Measurements from ENCODE around the gene SORCS2.

The SORCS2 gene

GRCh38 chr4:7192252-7193029 is at the start of gene SORCS2:
TSS of gene SORCS2 (plus strand) at chr4:7192538.
- Histone ChIP-seq H3K4me1 (ENCODE audit: insufficient read depth, low read length, severe bottlenecking) (no peaks in the 10 kb centered on the region), H3K9me2 (ENCODE audit: low read depth, low read length) (no peaks in the 10 kb centered on the region), H2AFZ (ENCODE audit: low read length) (no peak within 1 kb of the TSS), H3K36me3 (ENCODE audit: insufficient read depth, low read length) (no peaks in the 10 kb centered on the region), H4K20me1 (ENCODE audit: insufficient read depth, low read length) (no peaks in the 10 kb centered on the region), H3K27me3 (ENCODE audit: insufficient read depth, low read length) (no peaks in the 10 kb centered on the region), H3K4me2 (ENCODE audit: low read length) (no peak within 1 kb of the TSS), H3K79me2 (ENCODE audit: insufficient read depth, low read length) (no peaks in the 10 kb centered on the region), H3K9me3 (ENCODE audit: low read length) (no peaks in the 10 kb centered on the region), H3K4me3 (ENCODE audit: low read depth, low read length, poor library complexity, severe bottlenecking) (no peak within 1 kb of the TSS), H3F3A (ENCODE audit: insufficient read depth, low read length) (no peaks in the 10 kb centered on the region), H3K9ac (ENCODE audit: low read length) (no peak within 1 kb of the TSS), H3K27ac (ENCODE audit: low read depth, low read length, poor library complexity, severe bottlenecking) (no peak within 1 kb of the TSS)
- TF ChIP-seq EZH2 (IDR thresholded peaks at IDR 0.05; ENCODE audit: borderline replicate concordance, low read length): no peak
- TF ChIP-seq, protein P1, sequence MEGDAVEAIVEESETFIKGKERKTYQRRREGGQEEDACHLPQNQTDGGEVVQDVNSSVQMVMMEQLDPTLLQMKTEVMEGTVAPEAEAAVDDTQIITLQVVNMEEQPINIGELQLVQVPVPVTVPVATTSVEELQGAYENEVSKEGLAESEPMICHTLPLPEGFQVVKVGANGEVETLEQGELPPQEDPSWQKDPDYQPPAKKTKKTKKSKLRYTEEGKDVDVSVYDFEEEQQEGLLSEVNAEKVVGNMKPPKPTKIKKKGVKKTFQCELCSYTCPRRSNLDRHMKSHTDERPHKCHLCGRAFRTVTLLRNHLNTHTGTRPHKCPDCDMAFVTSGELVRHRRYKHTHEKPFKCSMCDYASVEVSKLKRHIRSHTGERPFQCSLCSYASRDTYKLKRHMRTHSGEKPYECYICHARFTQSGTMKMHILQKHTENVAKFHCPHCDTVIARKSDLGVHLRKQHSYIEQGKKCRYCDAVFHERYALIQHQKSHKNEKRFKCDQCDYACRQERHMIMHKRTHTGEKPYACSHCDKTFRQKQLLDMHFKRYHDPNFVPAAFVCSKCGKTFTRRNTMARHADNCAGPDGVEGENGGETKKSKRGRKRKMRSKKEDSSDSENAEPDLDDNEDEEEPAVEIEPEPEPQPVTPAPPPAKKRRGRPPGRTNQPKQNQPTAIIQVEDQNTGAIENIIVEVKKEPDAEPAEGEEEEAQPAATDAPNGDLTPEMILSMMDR (IDR thresholded peaks at IDR 0.05; ENCODE audit: low read length): no peak

- TF ChIP-seq EZH2 (IDR thresholded peaks at IDR 0.05; ENCODE audit: borderline replicate concordance, low read length): no peak
- TF ChIP-seq, protein P1 (IDR thresholded peaks at IDR 0.05; ENCODE audit: low read length): no peak
- H3K9me3 ChIP-seq (ENCODE audit: low read length): no peaks in the 10 kb centered on the region
- no peaks in the 10 kb centered on the region for H3K9me2 ChIP-seq (ENCODE audit: low read depth, low read length)
- H3K36me3 ChIP-seq (ENCODE audit: insufficient read depth, low read length): no peaks in the 10 kb centered on the region
- no peaks in the 10 kb centered on the region for H3K27me3 ChIP-seq (ENCODE audit: insufficient read depth, low read length)
- no peak overlapping the region for H3K9ac ChIP-seq (ENCODE audit: low read length)
- H2AFZ ChIP-seq (ENCODE audit: low read length): no peak overlapping the region
- no peak overlapping the region for H3K27ac ChIP-seq (ENCODE audit: low read depth, low read length, poor library complexity, severe bottlenecking)
- no peak overlapping the region for H3K4me2 ChIP-seq (ENCODE audit: low read length)
- no peaks in the 10 kb centered on the region for H3K79me2 ChIP-seq (ENCODE audit: insufficient read depth, low read length)
- no peak overlapping the region for H3K4me3 ChIP-seq (ENCODE audit: low read depth, low read length, poor library complexity, severe bottlenecking)
- H3F3A ChIP-seq (ENCODE audit: insufficient read depth, low read length): no peaks in the 10 kb centered on the region
- no peaks in the 10 kb centered on the region for H3K4me1 ChIP-seq (ENCODE audit: insufficient read depth, low read length, severe bottlenecking)
- no peaks in the 10 kb centered on the region for H4K20me1 ChIP-seq (ENCODE audit: insufficient read depth, low read length)
Observed at GRCh38 chr4:7144374-7145290, 47.7 kb upstream of the SORCS2 start.

DNA sequence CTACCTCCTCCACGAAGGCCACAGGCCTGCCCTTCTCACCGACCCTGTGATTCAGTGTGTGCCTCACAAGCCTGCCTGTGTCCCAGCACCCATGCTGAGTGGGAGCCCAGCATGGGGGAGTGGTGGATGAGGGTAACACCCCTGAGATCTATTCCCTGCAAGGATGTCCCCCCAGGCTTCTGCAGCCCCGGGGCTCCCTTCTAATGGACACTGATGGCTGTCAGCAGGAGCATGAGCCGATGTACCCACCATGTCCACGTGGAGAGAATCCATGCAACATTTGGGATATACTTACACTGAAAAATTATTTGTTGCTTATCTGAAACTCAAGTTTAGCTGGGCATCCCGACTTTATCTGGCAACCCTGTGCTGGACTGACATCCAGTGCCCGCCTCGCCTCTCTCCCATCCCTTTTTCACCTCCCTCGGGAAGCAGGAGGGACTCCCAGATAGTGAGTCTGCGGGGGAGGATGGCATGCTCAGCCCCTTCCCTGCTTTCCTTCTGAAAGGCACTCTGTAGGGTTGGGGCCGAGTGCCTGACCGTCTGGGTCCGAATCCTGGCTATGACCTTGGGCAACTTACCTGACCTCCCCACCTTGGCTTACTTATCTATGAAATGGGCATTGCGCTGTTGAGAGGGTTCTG is 46.9 kb upstream of the SORCS2 start:
- Histone ChIP-seq H3K4me2 (ENCODE audit: low read length) (no peak overlapping the region), H2AFZ (ENCODE audit: low read length) (no peak overlapping the region), H3K4me3 (ENCODE audit: low read depth, low read length, poor library complexity, severe bottlenecking) (no peak overlapping the region), H3K27me3 (ENCODE audit: insufficient read depth, low read length) (no peaks in the 10 kb centered on the region), H3K9ac (ENCODE audit: low read length) (no peak overlapping the region), H4K20me1 (ENCODE audit: insufficient read depth, low read length) (no peaks in the 10 kb centered on the region), H3K36me3 (ENCODE audit: insufficient read depth, low read length) (no peaks in the 10 kb centered on the region), H3K9me2 (ENCODE audit: low read depth, low read length) (no peaks in the 10 kb centered on the region), H3F3A (ENCODE audit: insufficient read depth, low read length) (no peaks in the 10 kb centered on the region), H3K4me1 (ENCODE audit: insufficient read depth, low read length, severe bottlenecking) (no peaks in the 10 kb centered on the region), H3K79me2 (ENCODE audit: insufficient read depth, low read length) (no peaks in the 10 kb centered on the region), H3K9me3 (ENCODE audit: low read length) (no peaks in the 10 kb centered on the region), H3K27ac (ENCODE audit: low read depth, low read length, poor library complexity, severe bottlenecking) (no peak overlapping the region)
- TF ChIP-seq, protein P1 (IDR thresholded peaks at IDR 0.05; ENCODE audit: low read length): no peak
- no peak for TF ChIP-seq EZH2 (IDR thresholded peaks at IDR 0.05; ENCODE audit: borderline replicate concordance, low read length)

All from OCI-LY1 (cell line).